T-helper 1 cell treated with Interleukin-12 subunit alpha and Interleukin-12 subunit beta and Interleukin-4 antibody, amounts not matched to agents 30 μg/mL and 1 μg/mL, for 36 hours (primary cell): ENCODE data around the gene NOXA1.

Source experiments
- H3K27ac Mint-ChIP-seq: one replicate; pipeline ENCODE4 v1.8.0; 2021; ENCODE audit warnings: mild to moderate bottlenecking, mixed read lengths
- H3K27me3 Mint-ChIP-seq: one replicate; pipeline ENCODE4 v1.8.0; 2021; ENCODE audit warnings: low read depth, mixed read lengths
- H3K36me3 Mint-ChIP-seq: one replicate; pipeline ENCODE4 v1.8.0; 2021; ENCODE audit warnings: low read depth, mixed read lengths
- H3K4me1 Mint-ChIP-seq: one replicate; pipeline ENCODE4 v1.8.0; 2021; ENCODE audit warnings: low read depth, mixed read lengths
- H3K4me3 Mint-ChIP-seq: one replicate; pipeline ENCODE4 v1.8.0; 2021; ENCODE audit warnings: mild to moderate bottlenecking, moderate library complexity, mixed read lengths
- H3K9me3 Mint-ChIP-seq: one replicate; pipeline ENCODE4 v1.8.0; 2021; ENCODE audit warnings: mixed read lengths

The NOXA1 gene

GRCh38 chr9:137394866-137395665 is 28.1 kb upstream of the NOXA1 start:
- no peak overlapping the region for H3K4me3 Mint-ChIP-seq
- H3K27me3 Mint-ChIP-seq = no peaks in the 10 kb centered on the region
- H3K9me3 Mint-ChIP-seq = no peaks in the 10 kb centered on the region
- H3K4me1 Mint-ChIP-seq = no peaks in the 10 kb centered on the region
- no peaks in the 10 kb centered on the region for H3K36me3 Mint-ChIP-seq
- H3K27ac Mint-ChIP-seq = no peak overlapping the region

GRCh38 chr9:137395666-137396010 is 27.6 kb upstream of the NOXA1 start:
- Mint-ChIP-seq H3K27ac (no peak overlapping the region), H3K36me3 (peaks cover 1% of the 10 kb centered on the region), H3K4me3 (no peak overlapping the region), H3K4me1 (no peaks in the 10 kb centered on the region), H3K9me3 (no peaks in the 10 kb centered on the region), H3K27me3 (no peaks in the 10 kb centered on the region)

DNA sequence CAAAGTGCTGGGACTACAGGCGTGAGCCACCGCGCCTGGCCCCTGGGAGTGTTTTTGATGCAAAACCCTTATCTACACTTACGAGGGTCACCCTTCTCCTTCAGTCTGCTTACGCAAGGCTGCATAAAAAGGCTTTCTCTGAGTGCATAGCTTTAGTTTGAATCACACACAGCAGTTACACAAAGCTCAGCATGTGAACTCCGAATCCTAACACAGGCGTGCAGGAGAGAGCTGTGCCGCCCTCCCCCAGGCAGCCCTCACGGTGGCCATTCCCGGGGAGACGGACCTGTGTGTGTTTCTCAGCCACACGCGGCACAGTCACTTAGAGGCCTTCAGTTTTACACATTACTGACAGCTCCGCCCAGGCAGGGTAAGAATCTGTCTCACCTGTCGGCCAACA is 27.0 kb upstream of the NOXA1 start:
- peaks cover 1% of the 10 kb centered on the region for H3K36me3 Mint-ChIP-seq
- no peak overlapping the region for H3K27ac Mint-ChIP-seq
- H3K9me3 Mint-ChIP-seq = no peaks in the 10 kb centered on the region

GRCh38 chr9:137396634-137397367 is 26.4 kb upstream of the NOXA1 start:
- Mint-ChIP-seq H3K27me3 (no peaks in the 10 kb centered on the region), H3K27ac (no peak overlapping the region), H3K4me3 (no peak overlapping the region), H3K4me1 (no peaks in the 10 kb centered on the region), H3K36me3 (peaks cover 1% of the 10 kb centered on the region), H3K9me3 (no peaks in the 10 kb centered on the region)

More for the DNA sequence above, 27.0 kb upstream of the NOXA1 start:
- no peak overlapping the region for H3K4me3 Mint-ChIP-seq
- H3K27me3 Mint-ChIP-seq = no peaks in the 10 kb centered on the region
- H3K4me1 Mint-ChIP-seq = no peaks in the 10 kb centered on the region

GRCh38 chr9:137397675-137398423 is 25.3 kb upstream of the NOXA1 start:
- Mint-ChIP-seq H3K4me3 (no peak overlapping the region), H3K9me3 (no peaks in the 10 kb centered on the region), H3K27me3 (no peaks in the 10 kb centered on the region), H3K27ac (no peak overlapping the region), H3K36me3 (peaks cover 1% of the 10 kb centered on the region), H3K4me1 (no peaks in the 10 kb centered on the region)

GRCh38 chr9:137398561-137399468 is 24.4 kb upstream of the NOXA1 start:
- Mint-ChIP-seq H3K4me1 (no peaks in the 10 kb centered on the region), H3K36me3 (peaks cover 1% of the 10 kb centered on the region), H3K9me3 (no peaks in the 10 kb centered on the region), H3K27me3 (no peaks in the 10 kb centered on the region), H3K27ac (no peak overlapping the region), H3K4me3 (no peak overlapping the region)

GRCh38 chr9:137402746-137403145 is 20.4 kb upstream of the NOXA1 start:
- H3K27me3 Mint-ChIP-seq = peaks cover 8% of the 10 kb centered on the region

DNA sequence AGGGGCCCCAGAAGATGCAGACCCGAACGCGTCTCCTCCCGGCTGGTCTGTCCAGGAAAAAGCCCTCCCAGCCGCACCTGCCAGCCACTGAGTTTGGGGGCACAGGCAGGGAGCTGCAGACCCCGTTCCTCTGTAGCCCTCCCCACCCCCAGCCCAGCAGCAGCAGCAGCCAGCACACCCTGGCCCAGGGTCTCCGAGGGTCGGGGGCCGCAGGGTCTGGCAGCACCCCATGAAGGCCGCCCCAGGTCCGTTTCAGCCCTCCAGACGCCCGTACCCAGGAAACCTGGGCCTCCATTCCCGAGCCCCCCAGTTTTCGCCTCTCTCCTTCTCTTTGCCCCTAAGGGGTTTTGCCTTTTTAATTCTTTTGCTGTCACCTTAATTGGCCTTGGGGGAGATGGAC is 19.9 kb upstream of the NOXA1 start:
- peaks cover 8% of the 10 kb centered on the region for H3K27me3 Mint-ChIP-seq
- H3K36me3 Mint-ChIP-seq = peaks cover 1% of the 10 kb centered on the region
- no peaks in the 10 kb centered on the region for H3K9me3 Mint-ChIP-seq
- no peak overlapping the region for H3K27ac Mint-ChIP-seq
- H3K4me1 Mint-ChIP-seq = no peaks in the 10 kb centered on the region
- no peak overlapping the region for H3K4me3 Mint-ChIP-seq

More at GRCh38 chr9:137402746-137403145, 20.4 kb upstream of the NOXA1 start:
- H3K4me3 Mint-ChIP-seq = no peak overlapping the region
- no peaks in the 10 kb centered on the region for H3K4me1 Mint-ChIP-seq
- H3K27ac Mint-ChIP-seq = no peak overlapping the region
- H3K36me3 Mint-ChIP-seq = peaks cover 1% of the 10 kb centered on the region
- no peaks in the 10 kb centered on the region for H3K9me3 Mint-ChIP-seq

DNA sequence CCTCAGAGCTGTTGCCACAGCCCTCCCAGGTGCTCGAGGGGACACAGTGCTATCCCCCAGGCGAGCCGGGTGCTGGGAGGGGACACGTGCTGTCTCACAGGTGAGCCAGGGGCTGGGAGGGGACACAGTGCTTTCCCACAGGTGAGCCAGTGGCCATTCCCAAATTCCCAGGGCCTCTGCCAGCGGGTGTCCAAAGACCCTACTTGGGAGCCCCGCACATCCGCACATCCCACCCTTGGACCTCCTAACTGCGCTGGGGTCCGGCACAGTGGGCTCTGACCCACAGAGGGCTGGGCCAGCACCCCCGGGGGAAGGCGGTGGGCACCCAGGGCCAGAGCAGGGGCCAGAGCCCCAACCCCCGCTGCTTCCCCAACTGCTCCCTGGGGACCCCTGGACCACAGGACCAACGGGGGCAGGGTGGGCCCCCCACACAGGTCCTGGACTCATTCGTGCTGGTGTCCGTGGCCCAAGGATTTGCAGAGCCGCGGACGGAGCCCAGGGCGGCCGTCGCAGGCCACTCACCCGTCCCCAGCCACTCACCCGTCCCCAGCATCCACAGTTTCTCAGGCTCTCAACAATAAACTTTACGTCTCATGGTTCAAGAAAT is 18.1 kb upstream of the NOXA1 start:
- no peak overlapping the region for H3K4me3 Mint-ChIP-seq
- peaks cover 8% of the 10 kb centered on the region for H3K27me3 Mint-ChIP-seq
- no peaks in the 10 kb centered on the region for H3K9me3 Mint-ChIP-seq
- H3K27ac Mint-ChIP-seq = no peak overlapping the region
- peaks cover 1% of the 10 kb centered on the region for H3K36me3 Mint-ChIP-seq
- H3K4me1 Mint-ChIP-seq = no peaks in the 10 kb centered on the region

- H3K4me3 Mint-ChIP-seq = no peak overlapping the region
- no peaks in the 10 kb centered on the region for H3K9me3 Mint-ChIP-seq
- H3K27me3 Mint-ChIP-seq = peaks cover 8% of the 10 kb centered on the region
- H3K36me3 Mint-ChIP-seq = no peaks in the 10 kb centered on the region
- no peak overlapping the region for H3K27ac Mint-ChIP-seq
- H3K4me1 Mint-ChIP-seq = no peaks in the 10 kb centered on the region
These were observed 17.5 kb upstream of the NOXA1 start for GRCh38 chr9:137405677-137406081.

DNA sequence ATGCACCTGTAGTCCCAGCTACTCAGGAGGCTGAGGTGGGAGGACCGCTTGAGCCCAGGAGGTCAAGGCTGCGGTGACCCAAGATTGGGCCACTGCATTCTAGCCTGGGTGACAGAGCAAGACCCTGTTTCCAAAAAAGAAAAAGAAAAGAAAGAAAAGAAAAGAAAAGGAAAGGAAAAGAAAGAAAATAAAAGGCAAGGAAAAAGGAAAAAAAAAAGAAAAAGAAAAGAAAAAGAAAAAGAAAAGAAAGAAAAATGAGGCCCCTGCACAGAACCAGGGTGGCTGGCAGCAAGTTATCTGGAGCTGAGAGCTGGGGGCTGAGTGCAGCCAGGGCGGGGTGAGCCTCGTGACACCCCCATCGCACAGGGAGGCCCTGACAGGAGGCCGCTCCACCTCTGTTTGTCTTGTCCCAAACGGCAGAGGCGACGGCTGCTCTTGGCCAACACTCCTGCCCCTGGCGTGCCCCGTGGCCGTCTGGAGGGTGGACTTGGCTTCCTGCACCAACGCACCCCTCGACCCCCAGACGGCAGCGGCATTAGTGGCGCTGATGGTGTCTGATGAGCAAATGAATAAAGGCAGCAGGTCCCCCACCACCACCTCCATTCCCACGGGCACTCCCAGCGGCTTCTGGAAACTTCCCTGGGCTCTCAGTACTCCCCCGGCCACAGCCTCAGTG is 17.0 kb upstream of the NOXA1 start:
- Mint-ChIP-seq H3K9me3 (no peaks in the 10 kb centered on the region), H3K27ac (peak overlapping the region; percentile 34), H3K36me3 (no peaks in the 10 kb centered on the region), H3K27me3 (peaks cover 8% of the 10 kb centered on the region), H3K4me1 (no peaks in the 10 kb centered on the region), H3K4me3 (no peak overlapping the region)

DNA sequence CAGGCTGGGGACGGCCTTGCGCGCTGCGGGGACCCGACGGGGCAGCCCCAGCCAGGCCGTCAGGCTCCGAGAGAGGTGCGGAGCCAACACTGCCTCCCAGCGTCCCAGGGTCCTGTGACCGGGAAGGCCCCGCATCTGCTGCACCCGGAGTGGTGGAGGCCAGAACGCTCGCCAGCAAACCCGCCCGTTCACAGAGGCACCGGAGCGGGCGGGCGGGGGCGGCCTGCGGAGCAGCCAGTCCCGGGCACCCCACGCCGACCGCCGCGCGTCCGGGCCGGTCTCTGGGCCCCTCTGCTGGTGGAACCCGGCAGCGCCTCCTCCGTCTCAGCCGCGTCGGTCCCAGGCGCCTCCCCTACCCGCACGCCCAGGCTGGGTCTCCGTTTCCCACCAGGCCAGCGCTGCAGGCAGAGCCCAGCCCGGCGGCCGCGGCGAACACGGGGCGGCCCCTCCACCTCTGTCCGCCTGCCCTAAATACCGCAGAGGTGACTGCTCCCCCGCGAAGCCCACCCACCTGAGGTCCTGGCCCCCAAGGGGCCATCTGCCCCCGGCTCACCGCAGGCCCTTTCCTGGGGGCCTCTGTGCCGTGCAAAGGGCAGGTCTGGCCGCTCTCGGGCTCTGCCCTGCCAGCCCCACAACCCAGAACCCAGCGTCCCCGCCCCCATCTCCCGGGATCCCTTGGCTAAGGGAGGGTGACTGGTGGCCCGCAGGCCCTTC is 16.2 kb upstream of the NOXA1 start:
- no peak overlapping the region for H3K27ac Mint-ChIP-seq
- no peak overlapping the region for H3K4me3 Mint-ChIP-seq
- H3K4me1 Mint-ChIP-seq = no peaks in the 10 kb centered on the region
- no peaks in the 10 kb centered on the region for H3K9me3 Mint-ChIP-seq
- H3K36me3 Mint-ChIP-seq = no peaks in the 10 kb centered on the region
- peaks cover 8% of the 10 kb centered on the region for H3K27me3 Mint-ChIP-seq
